Nephron (organoid): ENCODE measurements around the gene CABP2.

Source experiments
- H3K27ac Mint-ChIP-seq, 3 experiments: 2 replicates each; pipeline ENCODE4 v1.8.0; 2020; ENCODE audit warnings: mixed read lengths in 3 of 3, mild to moderate bottlenecking in 2 of 3, moderate library complexity in 1 of 3
- H3K27me3 Mint-ChIP-seq: 2 replicates; pipeline ENCODE4 v1.8.0; 2021; ENCODE audit warnings: low read depth, mild to moderate bottlenecking, moderate library complexity, mixed read lengths
- H3K36me3 Mint-ChIP-seq: 2 replicates; pipeline ENCODE4 v1.8.0; 2020; ENCODE audit warnings: low read depth, mixed read lengths
- H3K4me1 Mint-ChIP-seq: 2 replicates; pipeline ENCODE4 v1.8.0; 2020; ENCODE audit warnings: mixed read lengths
- H3K4me3 Mint-ChIP-seq, 3 experiments: 2 replicates each; pipeline ENCODE4 v1.8.0; 2020; ENCODE audit warnings: mild to moderate bottlenecking in 3 of 3, mixed read lengths in 3 of 3, moderate library complexity in 2 of 3
- H3K9me3 Mint-ChIP-seq: 2 replicates; pipeline ENCODE4 v1.8.0; 2020; ENCODE audit warnings: mixed read lengths
- CTCF ChIP-seq, 3 experiments: fragments of 200-600 bp; sonication (generic); IDR thresholded peaks; one replicate each; pipeline ENCODE4 v1.5.0; 2021; ENCODE audit warnings: antibody characterized with exemption in 3 of 3; ENCODE audit not compliant: unreplicated experiment in 3 of 3

Gene CABP2

GRCh38 chr11:67523556-67524479 is 572 bp upstream of the CABP2 start:
- no peaks in the 10 kb centered on the region for H3K36me3 Mint-ChIP-seq
- no peaks in the 10 kb centered on the region for H3K4me1 Mint-ChIP-seq
- H3K9me3 Mint-ChIP-seq = no peaks in the 10 kb centered on the region
- H3K4me3 Mint-ChIP-seq = no peak overlapping the region
- no peak for TF ChIP-seq CTCF (IDR thresholded peaks at IDR 0.05; ENCODE audit: unreplicated experiment in 3 of 3)
- peaks cover 11% of the 10 kb centered on the region for H3K27me3 Mint-ChIP-seq
- H3K27ac Mint-ChIP-seq = no peak overlapping the region

GRCh38 chr11:67522338-67522737 is 908 bp downstream of the CABP2 start:
- Mint-ChIP-seq H3K27ac (no peak overlapping the region), H3K4me1 (no peaks in the 10 kb centered on the region), H3K9me3 (no peaks in the 10 kb centered on the region), H3K27me3 (peaks cover 14% of the 10 kb centered on the region), H3K36me3 (no peaks in the 10 kb centered on the region), H3K4me3 (no peak overlapping the region)
- no peak for TF ChIP-seq CTCF (IDR thresholded peaks at IDR 0.05; ENCODE audit: unreplicated experiment in 3 of 3)

- Mint-ChIP-seq H3K9me3 (no peaks in the 10 kb centered on the region), H3K4me3 (no peak overlapping the region), H3K27me3 (peaks cover 14% of the 10 kb centered on the region), H3K36me3 (no peaks in the 10 kb centered on the region), H3K4me1 (no peaks in the 10 kb centered on the region), H3K27ac (no peak overlapping the region)
- no peak for TF ChIP-seq CTCF (IDR thresholded peaks at IDR 0.05; ENCODE audit: unreplicated experiment in 3 of 3)
Observed at GRCh38 chr11:67521924-67522323, 1.3 kb downstream of the CABP2 start.

- TF ChIP-seq CTCF (IDR thresholded peaks at IDR 0.05; ENCODE audit: unreplicated experiment in 3 of 3) = no peak
- Mint-ChIP-seq H3K9me3 (no peaks in the 10 kb centered on the region), H3K4me3 (no peak overlapping the region), H3K36me3 (no peaks in the 10 kb centered on the region), H3K27me3 (peaks cover 14% of the 10 kb centered on the region), H3K27ac (no peak overlapping the region), H3K4me1 (no peaks in the 10 kb centered on the region)
Observed at GRCh38 chr11:67520856-67521824, 2.1 kb downstream of the CABP2 start.

GRCh38 chr11:67519726-67520125 is 3.5 kb downstream of the CABP2 start:
- H3K27me3 Mint-ChIP-seq = peaks cover 19% of the 10 kb centered on the region
- no peaks in the 10 kb centered on the region for H3K36me3 Mint-ChIP-seq
- H3K4me3 Mint-ChIP-seq = no peak overlapping the region
- no peaks in the 10 kb centered on the region for H3K4me1 Mint-ChIP-seq
- H3K27ac Mint-ChIP-seq = no peak overlapping the region
- no peak for TF ChIP-seq CTCF (IDR thresholded peaks at IDR 0.05; ENCODE audit: unreplicated experiment in 3 of 3)
- no peaks in the 10 kb centered on the region for H3K9me3 Mint-ChIP-seq
